PFSK-1 (cell line): Measurements from ENCODE around the gene TTN.

Source experiments
- FOXP2 ChIP-seq: optimal IDR thresholded peaks from 2 replicates; pipeline ENCODE3; 2011; ENCODE audit warnings: borderline replicate concordance, control low read depth, inconsistent platforms; ENCODE audit not compliant: insufficient read depth; ENCODE audit errors: extremely low read length, extremely low read depth
- POLR2AphosphoS5 ChIP-seq: IDR thresholded peaks from 2 replicates; pipeline ENCODE4 v1.6.1; 2012; ENCODE audit warnings: low read depth, mild to moderate bottlenecking, control low read depth, low read length, moderate library complexity
- REST ChIP-seq, 2 experiments: IDR thresholded peaks; 2 replicates each; pipeline versions ENCODE4 v1.6.1 to v1.8.0; 2011 to 2012; ENCODE audit warnings: low read depth in 2 of 2, low read length in 2 of 2, control low read depth in 1 of 2, inconsistent platforms in 1 of 2, mild to moderate bottlenecking in 1 of 2, moderate library complexity in 1 of 2; ENCODE audit not compliant: insufficient read depth in 1 of 2
- SIN3A ChIP-seq: IDR thresholded peaks from 2 replicates; pipeline ENCODE4 v1.6.1; 2012; ENCODE audit warnings: mild to moderate bottlenecking, low read length, moderate library complexity, borderline replicate concordance; ENCODE audit not compliant: insufficient read depth
- TAF1 ChIP-seq: IDR thresholded peaks from 2 replicates; pipeline ENCODE4 v1.6.1; 2012; ENCODE audit warnings: low read length, control low read depth, borderline replicate concordance; ENCODE audit not compliant: insufficient read depth

GRCh38 chr2:178829981-178830380 lies 22.8 kb upstream of the TTN start:
- TF ChIP-seq REST (IDR thresholded peaks at IDR 0.05; ENCODE audit: insufficient read depth in 1 of 2, low read depth in 2 of 2, low read length in 2 of 2) (no peak), TAF1 (no peak), POLR2AphosphoS5 (no peak), SIN3A (no peak), FOXP2 (no peak)
